Aorta (tissue), 5 donors: ENCODE measurements around the gene SKI. TPM values are rescaled to one million over a fixed set of nuclear protein-coding genes. Genes with fewer than 3 reads are reported as not detected.

Experiments used
- ATAC-seq: fragments of 200-7000 bp; cut with Tn5 transposase; one replicate; pipeline ENCODE4 v1.9.1; 2022; ENCODE audit warnings: moderate library complexity; ENCODE audit not compliant: low FRiP score
- DNase-seq, 2 donors: peaks; one replicate each; pipeline ENCODE4 v3.0.0-alpha.2; 2020
- H3K27ac ChIP-seq, 2 donors: one replicate each; pipeline ENCODE4 v1.5.1; 2013; ENCODE audit warnings: low read length in 2 of 2, mild to moderate bottlenecking in 2 of 2, moderate library complexity in 2 of 2, control low read depth in 1 of 2, inconsistent platforms in 1 of 2, low read depth in 1 of 2
- H3K27me3 ChIP-seq, 2 donors: one replicate each; pipeline ENCODE4 v1.6.1; 2013; ENCODE audit warnings: control low read depth in 1 of 2, low read length in 1 of 2, mild to moderate bottlenecking in 1 of 2, moderate library complexity in 1 of 2; ENCODE audit not compliant: insufficient read depth in 2 of 2, control insufficient read depth in 1 of 2
- H3K36me3 ChIP-seq, 2 donors: one replicate each; pipeline ENCODE4 v1.6.1; 2013; ENCODE audit warnings: control low read depth in 1 of 2, low read length in 1 of 2, mild to moderate bottlenecking in 1 of 2; ENCODE audit not compliant: insufficient read depth in 2 of 2, control insufficient read depth in 1 of 2
- H3K4me1 ChIP-seq, 2 donors: one replicate each; pipeline ENCODE4 v1.6.1; 2013; ENCODE audit warnings: low read length in 2 of 2, control low read depth in 1 of 2, mild to moderate bottlenecking in 1 of 2, moderate library complexity in 1 of 2; ENCODE audit not compliant: insufficient read depth in 2 of 2, control insufficient read depth in 1 of 2
- H3K4me3 ChIP-seq, 2 donors: one replicate each; pipeline ENCODE4 v1.5.1; 2013; ENCODE audit warnings: low read length in 2 of 2, control low read depth in 1 of 2, mild to moderate bottlenecking in 1 of 2
- H3K9me3 ChIP-seq: one replicate; pipeline ENCODE4 v1.6.1; 2013; ENCODE audit warnings: mild to moderate bottlenecking, low read length; ENCODE audit not compliant: control insufficient read depth
- WGBS, 2 donors: extraction: QIAGEN DNeasy Blood & Tissue Kit; methylation state at CpG; one replicate each; pipeline ENCODE4 v1.1.7; 2013; 5-methylcytosine and 5-hydroxymethylcytosine counted together
- intact Hi-C, 2 donors: fragments of 100-400 bp; cut with DNase I; formaldehyde crosslinking; loops; one replicate each; pipeline versions ENCODE4 v1.14.2 to v1.15.0; 2022
- polyA plus RNA-seq, 2 donors: library from polyadenylated mRNA; stranded (reverse); fragments of 200-250 nt; gene quantifications; one replicate each; pipeline ENCODE4 v1.2.3, GENCODE V29; 2013
- total RNA-seq, 2 donors: library from RNA; stranded (reverse); fragmentation: NEBNext Ultra II Directional; extraction: Animal tissue kit (Norgen Biotek cat#: 25700); gene quantifications; one replicate each; pipeline ENCODE4 v1.2.1, GENCODE V29; 2021
- donor health status: healthy with polysubstance abuse.
- donor health status: Bipolar disorder and iron deficiency.
- donor health status: DM: no; HTN: no; CAD: no.
- donor health status: DM: no; HTN: no; CAD: no.
- donor health status: DM: yes; HTN: yes; CAD: no.

The SKI gene
- total and polyA plus RNA-seq, 4 donors = 20.7 to 129 (median 74.1) TPM

GRCh38 chr1:2311184-2312032 is 83.3 kb downstream of the SKI start:
- Histone ChIP-seq H3K27me3 (no peaks in the 10 kb centered on the region), H3K27ac (peak overlapping the region in 1 of 2 donors; percentile 21), H3K4me1 (no peaks in the 10 kb centered on the region), H3K9me3 (no peaks in the 10 kb centered on the region), H3K36me3 (peaks cover 0 to 3% of the 10 kb centered on the region in 2 donors), H3K4me3 (no peak overlapping the region)
- intact Hi-C loops = loop anchor here (5.0 kb wide), 2 partner anchors 71 to 79 kb away; no protein-coding TSS in a partner anchor
- WGBS, 2 donors = 24% methylated on average over 20 to 21 of the region's 21 CpGs
- peak; percentile 45 for ATAC-seq
- DNase-seq = peak; percentile 82 to 92

GRCh38 chr1:2312160-2312514 is 84.0 kb downstream of the SKI start:
- H3K27ac ChIP-seq = peak overlapping the region in 1 of 2 donors; percentile 64

GRCh38 chr1:2312515-2313301 is 84.6 kb downstream of the SKI start:
- H3K9me3 ChIP-seq = no peaks in the 10 kb centered on the region
- no peak for DNase-seq
- WGBS, 2 donors = 32 to 34% methylated on average over 24 of the region's 24 CpGs
- ATAC-seq = peak; percentile 1
- H3K27ac ChIP-seq = peak overlapping the region in 1 of 2 donors; percentile 64
- intact Hi-C loops = loop anchor here (5.0 kb wide), 2 partner anchors 70 to 80 kb away; no protein-coding TSS in a partner anchor
- no peaks in the 10 kb centered on the region for H3K27me3 ChIP-seq
- H3K4me1 ChIP-seq = no peaks in the 10 kb centered on the region
- H3K36me3 ChIP-seq = no peaks in the 10 kb centered on the region
- H3K4me3 ChIP-seq = no peak overlapping the region

More at GRCh38 chr1:2312160-2312514, 84.0 kb downstream of the SKI start:
- H3K27me3 ChIP-seq = no peaks in the 10 kb centered on the region
- H3K9me3 ChIP-seq = no peaks in the 10 kb centered on the region
- ATAC-seq (no peak), DNase-seq (no peak)
- H3K36me3 ChIP-seq = peaks cover 0 to 3% of the 10 kb centered on the region in 2 donors
- WGBS, 2 donors = 55 to 57% methylated on average over 10 of the region's 10 CpGs
- no peaks in the 10 kb centered on the region for H3K4me1 ChIP-seq
- intact Hi-C loops = loop anchor here (5.0 kb wide), 2 partner anchors 70 to 80 kb away; no protein-coding TSS in a partner anchor
- H3K4me3 ChIP-seq = no peak overlapping the region

- no peak for DNase-seq
- Histone ChIP-seq H3K27ac (peak overlapping the region; percentile 4 to 64), H3K27me3 (no peaks in the 10 kb centered on the region), H3K9me3 (no peaks in the 10 kb centered on the region), H3K4me1 (no peaks in the 10 kb centered on the region), H3K36me3 (no peaks in the 10 kb centered on the region), H3K4me3 (no peak overlapping the region)
- ATAC-seq = no peak
- intact Hi-C loops = loop anchor here (5.0 kb wide), 2 partner anchors 69 to 81 kb away; no protein-coding TSS in a partner anchor
- WGBS, 2 donors = 42 to 44% methylated on average over 18 of the region's 18 CpGs
Observed at GRCh38 chr1:2313651-2314261, 85.6 kb downstream of the SKI start.

GRCh38 chr1:2314273-2314802 is 86.2 kb downstream of the SKI start:
- H3K9me3 ChIP-seq = no peaks in the 10 kb centered on the region
- peak overlapping the region; percentile 30 to 41 for H3K4me3 ChIP-seq
- no peaks in the 10 kb centered on the region for H3K4me1 ChIP-seq
- H3K36me3 ChIP-seq = no peaks in the 10 kb centered on the region
- 7 to 10% methylated on average over 42 to 54 of the region's 54 CpGs for WGBS, 2 donors
- DNase-seq (peak; percentile 84 to 90), ATAC-seq (peak; percentile 15)
- intact Hi-C loops = loop anchor here (5.0 kb wide), 2 partner anchors 68 to 82 kb away; no protein-coding TSS in a partner anchor
- peak overlapping the region; percentile 4 to 64 for H3K27ac ChIP-seq
- no peaks in the 10 kb centered on the region for H3K27me3 ChIP-seq

GRCh38 chr1:2314803-2315673 is 86.9 kb downstream of the SKI start:
- ATAC-seq = peak; percentile 39

GRCh38 chr1:2315674-2316450 is 87.7 kb downstream of the SKI start:
- H3K27ac ChIP-seq = peak overlapping the region in 1 of 2 donors; percentile 3
- no peak for ATAC-seq
- no peak for DNase-seq
- intact Hi-C loops = loop anchor here in 1 of 2 donors (5.0 kb wide), 1 partner anchor 119 kb away; no protein-coding TSS in a partner anchor
- H3K9me3 ChIP-seq = no peaks in the 10 kb centered on the region
- H3K4me1 ChIP-seq = no peaks in the 10 kb centered on the region
- H3K27me3 ChIP-seq = no peaks in the 10 kb centered on the region
- 54 to 67% methylated on average over 21 of the region's 21 CpGs for WGBS, 2 donors
- H3K36me3 ChIP-seq = no peaks in the 10 kb centered on the region
- H3K4me3 ChIP-seq = no peak overlapping the region

More at GRCh38 chr1:2314803-2315673, 86.9 kb downstream of the SKI start:
- intact Hi-C loops = loop anchor here (5.0 kb wide), 3 partner anchors 67 to 118 kb away; no protein-coding TSS in a partner anchor
- no peaks in the 10 kb centered on the region for H3K27me3 ChIP-seq
- WGBS, 2 donors = 14 to 17% methylated on average over 39 to 88 of the region's 91 CpGs
- H3K36me3 ChIP-seq = no peaks in the 10 kb centered on the region
- peak; percentile 77 to 89 for DNase-seq
- H3K27ac ChIP-seq = peak overlapping the region in 1 of 2 donors; percentile 4
- H3K9me3 ChIP-seq = no peaks in the 10 kb centered on the region
- H3K4me3 ChIP-seq = peak overlapping the region; percentile 30 to 41
- H3K4me1 ChIP-seq = no peaks in the 10 kb centered on the region
